Measurements from ENCODE around the gene ELAVL2.

Gene ELAVL2

GRCh38 chr9:23849379-23850035, 23.5 kb upstream of the ELAVL2 start:
- H3K27ac ChIP-seq = no peak overlapping the region
- no peaks in the 10 kb centered on the region for H3K4me1 ChIP-seq (ENCODE audit: control insufficient read depth in 1 of 2, insufficient read depth in 1 of 2, low read depth in 1 of 2, low read length in 1 of 2)
- H3K27me3 ChIP-seq = peaks cover 42% of the 10 kb centered on the region
- no peaks in the 10 kb centered on the region for H3K9me3 ChIP-seq
- TF ChIP-seq CTCF (IDR thresholded peaks at IDR 0.05) = no peak
- no peak overlapping the region for H3K4me3 ChIP-seq (ENCODE audit: low read depth in 1 of 2, low read length in 1 of 2)
- no peaks in the 10 kb centered on the region for H3K36me3 ChIP-seq

- no peak for TF ChIP-seq CTCF (IDR thresholded peaks at IDR 0.05)
Observed at GRCh38 chr9:23842565-23843129, 16.6 kb upstream of the ELAVL2 start.

GRCh38 chr9:23841304-23841703, 15.3 kb upstream of the ELAVL2 start:
- Histone ChIP-seq H3K27ac (no peak overlapping the region), H3K27me3 (no peaks in the 10 kb centered on the region), H3K36me3 (no peaks in the 10 kb centered on the region), H3K9me3 (no peaks in the 10 kb centered on the region), H3K4me1 (ENCODE audit: control insufficient read depth in 1 of 2, insufficient read depth in 1 of 2, low read depth in 1 of 2, low read length in 1 of 2) (no peaks in the 10 kb centered on the region), H3K4me3 (ENCODE audit: low read depth in 1 of 2, low read length in 1 of 2) (no peak overlapping the region)
- no peak for TF ChIP-seq CTCF (IDR thresholded peaks at IDR 0.05)

More at GRCh38 chr9:23842565-23843129, 16.6 kb upstream of the ELAVL2 start:
- Histone ChIP-seq H3K36me3 (no peaks in the 10 kb centered on the region), H3K9me3 (no peaks in the 10 kb centered on the region), H3K27me3 (no peaks in the 10 kb centered on the region), H3K4me3 (ENCODE audit: low read depth in 1 of 2, low read length in 1 of 2) (no peak overlapping the region), H3K4me1 (ENCODE audit: control insufficient read depth in 1 of 2, insufficient read depth in 1 of 2, low read depth in 1 of 2, low read length in 1 of 2) (no peaks in the 10 kb centered on the region), H3K27ac (no peak overlapping the region)

- TF ChIP-seq CTCF (IDR thresholded peaks at IDR 0.05) = no peak
- no peak overlapping the region for H3K4me3 ChIP-seq (ENCODE audit: low read depth in 1 of 2, low read length in 1 of 2)
- H3K9me3 ChIP-seq = no peaks in the 10 kb centered on the region
- no peaks in the 10 kb centered on the region for H3K36me3 ChIP-seq
- no peaks in the 10 kb centered on the region for H3K4me1 ChIP-seq (ENCODE audit: control insufficient read depth in 1 of 2, insufficient read depth in 1 of 2, low read depth in 1 of 2, low read length in 1 of 2)
- no peak overlapping the region for H3K27ac ChIP-seq
- peaks cover 8% of the 10 kb centered on the region for H3K27me3 ChIP-seq
Observed at GRCh38 chr9:23837038-23837437, 11.0 kb upstream of the ELAVL2 start.

- Histone ChIP-seq H3K4me1 (ENCODE audit: control insufficient read depth in 1 of 2, insufficient read depth in 1 of 2, low read depth in 1 of 2, low read length in 1 of 2) (no peaks in the 10 kb centered on the region), H3K27me3 (peaks cover 65% of the 10 kb centered on the region), H3K4me3 (ENCODE audit: low read depth in 1 of 2, low read length in 1 of 2) (no peak overlapping the region), H3K36me3 (no peaks in the 10 kb centered on the region), H3K27ac (no peak overlapping the region), H3K9me3 (no peaks in the 10 kb centered on the region)
- no peak for TF ChIP-seq CTCF (IDR thresholded peaks at IDR 0.05)
Observed at GRCh38 chr9:23830929-23831730, 5.1 kb upstream of the ELAVL2 start.
